Activated CD8-positive, alpha-beta memory T cell treated with anti-CD3 and anti-CD28 coated beads, Interleukin-2, amount 50 U/mL, for 24 hours (primary cell): ENCODE data around the gene BOK.
"Not testable (repeated sequence)": the region's sequence is repeated elsewhere in the genome, so short reads cannot be mapped to it uniquely, and the experiment has no call there.

Source experiments
- DNase-seq: peaks from one replicate; pipeline ENCODE4 v3.0.0-alpha.2; 2020; ENCODE audit errors: extremely low read depth

BOK gene

DNA sequence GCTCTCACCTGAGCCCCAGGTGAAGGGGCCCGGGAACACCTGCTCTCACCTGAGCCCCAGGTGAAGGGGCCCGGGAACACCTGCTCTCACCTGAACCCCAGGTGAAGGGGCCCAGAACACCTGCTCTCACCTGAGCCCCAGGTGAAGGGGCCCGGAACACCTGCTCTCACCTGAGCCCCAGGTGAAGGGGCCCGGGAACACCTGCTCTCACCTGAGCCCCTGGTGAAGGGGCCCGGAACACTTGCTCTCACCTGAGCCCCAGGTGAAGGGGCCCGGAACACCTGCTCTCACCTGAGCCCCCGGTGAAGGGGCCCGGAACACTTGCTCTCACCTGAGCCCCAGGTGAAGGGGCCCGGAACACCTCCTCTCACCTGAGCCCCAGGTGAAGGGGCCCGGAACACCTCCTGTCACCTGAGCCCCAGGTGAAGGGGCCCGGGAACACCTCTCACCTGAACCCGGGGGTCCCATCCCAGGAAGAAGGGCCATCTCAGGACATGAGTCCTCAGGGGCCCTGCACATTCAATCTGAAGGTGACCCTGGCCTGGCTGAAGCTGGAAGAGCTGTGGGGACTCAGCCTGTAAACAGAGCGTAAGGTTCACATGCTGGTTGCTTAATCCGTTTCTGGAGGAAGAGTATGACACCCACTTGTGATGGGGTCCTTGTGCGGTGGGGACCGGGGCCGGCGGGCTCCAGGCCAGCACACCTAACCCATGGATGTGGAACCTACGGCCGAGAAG lies 14.5 kb downstream of the BOK start:
- DNase-seq, result not testable (repeated sequence)

GRCh38 chr2:241573741-241574140 lies 15.2 kb downstream of the BOK start:
- no peak for DNase-seq

DNA sequence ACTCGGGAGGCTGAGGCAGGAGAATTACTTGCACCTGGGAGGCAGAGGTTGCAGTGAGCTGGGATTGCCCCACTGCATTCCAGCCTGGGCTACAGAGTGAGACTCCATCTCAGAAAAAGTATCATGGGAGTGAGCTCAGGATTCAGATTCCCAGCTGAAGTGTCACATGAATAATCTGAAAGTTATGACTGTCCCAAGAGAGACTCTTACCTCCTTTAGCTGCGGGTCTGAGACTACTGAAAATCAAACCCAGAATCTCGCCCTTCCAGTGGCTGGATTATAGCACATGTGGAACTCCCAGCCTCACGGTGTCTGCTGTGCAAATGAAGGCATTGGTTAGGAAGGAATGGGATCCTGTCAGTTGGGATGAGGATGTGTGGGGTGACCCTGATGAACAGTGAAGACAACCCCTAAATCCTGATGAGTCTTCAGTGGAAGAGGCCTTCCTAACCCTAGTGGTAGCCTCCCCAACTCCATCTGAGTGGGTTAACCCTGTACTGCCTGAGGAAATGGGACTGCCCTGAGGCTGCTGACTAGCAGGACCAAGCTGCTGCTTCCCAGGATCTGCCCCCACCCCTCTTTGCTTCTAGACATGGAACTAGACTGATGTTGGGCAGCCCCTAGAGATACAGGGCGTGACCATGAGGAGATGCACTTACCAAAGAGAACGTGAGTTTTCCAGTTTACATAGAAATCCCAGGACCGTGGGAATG lies 16.5 kb downstream of the BOK start:
- no peak for DNase-seq

DNA sequence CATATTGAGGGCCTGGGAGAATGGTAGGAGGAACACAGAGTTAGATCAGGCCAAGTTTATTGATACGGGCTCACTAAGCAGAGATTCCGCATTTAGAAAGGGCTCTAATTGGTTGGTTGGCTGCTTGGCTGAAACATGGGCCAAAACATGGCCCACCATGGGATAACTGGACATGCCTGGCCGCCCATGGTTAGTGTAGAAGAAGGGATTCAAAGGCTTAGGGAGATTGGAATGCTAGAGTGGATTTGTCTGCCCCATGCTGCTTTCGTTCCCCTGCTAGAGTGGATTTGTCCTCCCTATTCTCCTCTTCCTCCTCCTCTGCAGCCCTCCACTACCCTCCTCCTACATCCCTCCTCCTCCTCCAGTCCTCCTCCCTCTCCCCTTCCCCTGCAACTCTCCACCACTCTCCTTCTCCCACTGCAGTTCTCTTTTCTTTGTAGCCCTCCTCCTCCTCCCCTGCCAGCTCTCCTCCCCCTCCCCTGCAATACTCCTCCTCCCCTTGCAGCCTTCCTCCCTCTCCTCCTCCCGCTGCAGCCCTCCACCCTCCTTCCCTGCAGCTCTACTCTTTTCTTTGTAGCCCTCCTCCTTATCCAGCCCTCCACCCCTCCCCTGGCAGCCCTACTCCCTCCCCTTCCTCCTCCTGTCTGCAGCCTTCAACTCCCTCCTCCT lies 17.2 kb downstream of the BOK start:
- DNase-seq, result no peak

- no peak for DNase-seq
Measured at GRCh38 chr2:241576293-241576654, 17.7 kb downstream of the BOK start.

- no peak for DNase-seq
Measured at GRCh38 chr2:241577413-241578122, 19.0 kb downstream of the BOK start.

DNA sequence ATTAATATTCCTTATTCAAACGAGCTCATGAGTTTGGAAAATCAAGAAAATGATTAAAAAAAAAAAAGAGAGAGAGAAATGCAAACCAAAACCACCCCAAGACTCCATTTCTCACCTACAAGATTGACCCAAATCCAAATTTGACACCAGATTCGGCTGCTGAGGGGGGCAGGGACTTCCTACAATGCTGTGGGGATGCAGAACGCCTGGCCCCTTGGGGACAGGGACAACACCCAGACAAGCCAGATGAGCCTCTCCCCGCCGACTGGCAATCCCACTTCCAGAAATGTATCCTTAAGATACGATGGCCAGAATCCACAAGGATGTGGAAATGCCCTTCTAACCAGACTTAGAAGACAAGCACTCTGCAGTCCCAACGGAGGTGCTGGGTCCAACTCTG lies 20.7 kb downstream of the BOK start:
- DNase-seq, result no peak

- DNase-seq, result no peak
Measured at GRCh38 chr2:241582328-241582727, 23.8 kb downstream of the BOK start.

- no peak for DNase-seq
Measured at GRCh38 chr2:241582806-241583205, 24.3 kb downstream of the BOK start.

GRCh38 chr2:241584436-241584835 lies 25.9 kb downstream of the BOK start:
- no peak for DNase-seq

- DNase-seq, result no peak
Measured at GRCh38 chr2:241586564-241587264, 28.2 kb downstream of the BOK start.

DNA sequence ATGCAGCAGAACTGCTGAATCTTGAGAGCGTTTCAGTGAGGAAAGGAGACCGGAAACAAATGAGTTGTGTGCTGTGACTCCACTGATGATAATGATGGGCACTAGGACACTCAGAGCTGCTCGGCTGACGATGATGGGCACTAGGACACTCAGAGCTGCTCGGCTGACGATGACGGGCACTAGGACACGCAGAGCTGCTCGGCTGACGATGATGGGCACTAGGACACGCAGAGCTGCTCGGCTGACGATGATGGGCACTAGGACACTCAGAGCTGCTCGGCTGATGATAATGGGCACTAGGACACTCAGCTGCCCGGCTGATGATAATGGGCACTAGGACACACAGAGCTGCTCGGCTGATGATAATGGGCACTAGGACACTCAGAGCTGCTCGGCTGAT lies 31.3 kb downstream of the BOK start:
- not testable (repeated sequence) for DNase-seq

GRCh38 chr2:241590496-241591455 lies 32.2 kb downstream of the BOK start:
- not testable (repeated sequence) for DNase-seq

GRCh38 chr2:241592126-241592845 lies 33.7 kb downstream of the BOK start:
- DNase-seq, result no peak

- no peak for DNase-seq
Measured at GRCh38 chr2:241593271-241593670, 34.7 kb downstream of the BOK start.

- no peak for DNase-seq
Measured at GRCh38 chr2:241595600-241596140, 37.1 kb downstream of the BOK start.

DNA sequence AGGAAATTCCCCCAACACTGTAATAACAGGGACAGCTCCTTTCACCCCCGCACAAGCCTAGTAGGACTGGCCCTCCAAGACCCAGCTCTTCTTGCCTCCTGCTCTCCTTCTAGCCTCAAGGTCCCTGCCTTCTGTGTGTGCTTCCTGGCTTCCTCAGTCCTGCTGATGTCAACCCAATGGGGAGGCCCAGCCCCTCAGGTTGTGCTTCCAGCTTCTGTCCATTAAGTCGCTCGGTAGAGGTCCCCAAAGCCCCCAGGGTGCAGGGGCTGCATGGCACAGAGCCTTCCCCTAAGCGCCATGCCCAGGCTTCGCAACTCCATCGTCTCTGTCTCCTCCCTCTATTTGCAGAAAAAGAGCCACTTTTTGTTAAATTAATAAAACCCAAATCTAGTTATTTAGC lies 39.0 kb downstream of the BOK start:
- DNase-seq, result no peak

GRCh38 chr2:241598061-241598460 lies 39.5 kb downstream of the BOK start:
- DNase-seq, result no peak

DNA sequence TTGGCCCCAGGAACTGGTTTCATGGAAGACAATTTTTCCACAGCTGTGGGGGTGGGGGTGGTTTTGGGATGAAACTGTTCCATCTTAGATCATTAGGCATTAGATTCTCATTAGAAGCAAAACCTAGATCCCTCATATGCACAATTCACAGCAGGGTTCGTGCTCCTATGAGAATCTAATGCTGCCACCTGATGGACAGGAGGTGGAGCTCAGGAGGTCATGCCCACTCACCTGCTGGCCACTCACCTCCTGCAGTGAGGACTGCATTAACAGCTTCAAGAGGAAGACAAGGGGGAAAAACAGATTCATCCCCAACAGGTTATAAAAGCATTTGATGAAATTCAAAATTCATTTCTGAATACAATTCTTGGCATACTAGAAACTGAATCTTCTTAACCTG lies 39.9 kb downstream of the BOK start:
- no peak for DNase-seq

- DNase-seq, result no peak
Measured at GRCh38 chr2:241599615-241600014, 41.1 kb downstream of the BOK start.
